NCI-H82 (cell line): Measurements from ENCODE around the gene RAB3B.
"Not testable (repeated sequence)": the region's sequence is repeated elsewhere in the genome, so short reads cannot be mapped to it uniquely, and the experiment has no call there.

Source experiments
- DNase-seq: peaks from one replicate; lab custom pipeline; 2025; lab: John Stamatoyannopoulos, UW

The RAB3B gene

DNA sequence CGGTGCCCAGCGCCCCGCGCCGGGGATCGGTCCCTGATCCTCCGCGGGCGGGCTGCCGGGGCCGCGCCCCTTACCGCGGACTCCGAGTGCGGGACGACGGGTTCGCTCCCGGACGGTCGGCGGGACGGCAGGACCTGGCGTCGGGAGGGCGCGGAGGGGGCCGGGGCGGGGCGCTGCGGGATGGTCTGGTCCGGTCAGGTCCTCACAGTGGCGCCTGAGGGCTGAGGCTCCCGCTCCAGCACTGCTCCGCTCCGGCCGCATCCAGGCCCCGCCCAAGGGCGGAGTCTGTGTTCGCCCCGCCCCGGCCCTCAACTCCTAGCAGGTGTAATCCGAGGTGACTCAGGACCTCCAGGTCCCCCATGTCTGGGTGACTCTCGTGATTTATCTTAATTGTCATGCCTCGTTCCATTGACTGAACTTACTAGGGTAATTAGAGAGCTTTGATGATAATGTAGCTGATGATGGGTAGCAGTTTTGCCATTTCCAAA lies at the start of gene RAB3B:
Gene RAB3B, minus strand, starts transcription at position 223 of the 488 bp plus-strand sequence. CDS start 13,583 bp downstream, outside the sequence.
- peak; percentile 82 for DNase-seq

- peak; percentile 64 for DNase-seq
Observed at GRCh38 chr1:52037909-52038308, 47.4 kb upstream of the RAB3B start.

GRCh38 chr1:52037402-52037814 lies 46.9 kb upstream of the RAB3B start:
- peak; percentile 89 for DNase-seq

DNA sequence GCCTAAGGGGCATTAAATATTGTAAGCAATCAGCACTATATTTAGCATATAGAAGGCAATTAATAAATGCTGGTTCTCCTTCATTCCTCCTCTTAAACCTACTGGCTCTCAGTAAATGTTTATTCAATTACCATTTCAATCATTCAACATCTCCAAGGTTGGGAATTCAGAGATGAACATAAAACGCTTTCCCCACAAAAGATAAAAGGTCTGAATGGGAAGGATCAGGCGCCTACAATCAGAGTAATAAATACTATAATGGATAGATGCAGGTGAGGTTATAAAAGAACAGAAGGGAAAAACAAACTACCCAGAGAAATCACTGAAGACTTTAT lies 43.5 kb upstream of the RAB3B start:
- DNase-seq: no peak

DNA sequence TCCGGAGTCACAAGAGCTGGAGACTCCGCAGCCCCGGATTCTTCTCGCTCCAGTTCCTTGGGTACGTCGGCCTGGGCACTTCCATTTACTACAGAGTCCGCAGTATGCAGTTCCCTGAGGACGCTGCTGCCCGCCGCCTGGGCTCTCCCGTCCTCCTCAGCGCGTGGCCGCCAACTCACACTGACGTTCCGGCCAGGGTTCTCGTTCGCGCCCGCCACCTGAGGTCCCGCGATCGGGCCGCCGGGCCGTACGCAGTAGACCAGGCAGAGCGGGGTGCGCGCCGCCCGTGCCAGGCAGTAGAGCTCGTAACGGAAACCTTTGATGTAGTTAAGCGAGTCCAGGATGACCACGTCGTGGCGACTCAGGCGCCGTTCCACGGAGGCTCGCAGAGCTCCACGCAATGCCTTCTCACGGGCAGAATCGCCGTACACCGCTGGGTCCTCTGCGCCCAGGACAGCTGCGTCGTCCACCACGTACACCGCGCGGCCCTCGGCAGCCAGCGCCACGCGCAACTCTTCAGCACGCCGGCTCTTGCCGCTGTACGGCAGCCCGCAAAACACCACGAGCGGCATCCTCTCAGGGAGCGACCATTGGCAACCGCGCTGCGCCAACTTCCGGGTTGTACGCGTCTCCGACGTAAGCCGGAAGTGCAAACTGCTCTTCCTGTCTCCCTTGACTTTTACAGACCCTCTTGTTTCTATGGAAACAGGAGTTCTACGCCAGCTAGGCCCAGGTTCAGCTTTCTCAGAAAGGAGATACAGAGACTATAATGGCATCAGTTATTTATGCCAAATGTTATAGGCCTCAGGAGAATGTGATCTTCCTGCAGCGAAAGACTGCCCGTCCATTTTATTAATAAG lies 42.9 kb upstream of the RAB3B start, which contains the start of gene KTI12:
Gene KTI12, minus strand, starts transcription at position 621 of the 860 bp plus-strand sequence. Its CDS starts 49 bp downstream, at position 572.
- peak; percentile 91 for DNase-seq

GRCh38 chr1:52032785-52033131 lies 42.3 kb upstream of the RAB3B start:
- peak; percentile 54 for DNase-seq

DNA sequence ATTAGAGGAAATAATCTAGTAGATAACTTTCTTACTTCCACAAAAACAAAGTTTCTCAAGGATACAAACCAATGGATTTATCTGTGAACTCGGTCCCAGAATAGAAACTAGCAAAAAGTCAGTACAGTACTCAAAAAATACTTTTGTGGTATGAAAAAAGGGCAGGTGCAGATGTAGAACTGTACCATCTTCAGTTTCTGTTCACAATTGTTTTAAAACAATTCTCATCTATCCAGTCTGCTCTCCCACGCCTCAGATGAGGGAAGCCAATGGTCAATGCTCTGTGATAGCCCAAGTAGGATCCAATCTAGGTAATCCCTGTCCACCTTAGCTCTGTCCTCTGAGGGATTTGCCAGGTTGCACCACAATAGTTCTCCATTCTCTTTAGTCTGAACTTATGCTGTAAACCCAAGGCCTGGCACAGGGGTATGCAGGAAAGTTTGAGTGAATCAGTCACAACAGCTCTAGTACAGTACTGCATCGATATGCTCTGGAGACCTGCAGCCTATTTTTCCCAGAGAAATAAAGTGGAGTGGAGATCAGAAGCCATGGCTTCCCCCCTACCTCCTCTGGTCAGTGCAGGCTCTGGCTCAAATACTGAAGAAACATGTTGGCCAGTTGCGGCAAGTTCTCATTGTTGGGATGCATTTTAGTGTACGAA lies 41.8 kb upstream of the RAB3B start:
- DNase-seq: no peak

- DNase-seq: not testable (repeated sequence)
Observed at GRCh38 chr1:52028839-52029238, 38.3 kb upstream of the RAB3B start.

DNA sequence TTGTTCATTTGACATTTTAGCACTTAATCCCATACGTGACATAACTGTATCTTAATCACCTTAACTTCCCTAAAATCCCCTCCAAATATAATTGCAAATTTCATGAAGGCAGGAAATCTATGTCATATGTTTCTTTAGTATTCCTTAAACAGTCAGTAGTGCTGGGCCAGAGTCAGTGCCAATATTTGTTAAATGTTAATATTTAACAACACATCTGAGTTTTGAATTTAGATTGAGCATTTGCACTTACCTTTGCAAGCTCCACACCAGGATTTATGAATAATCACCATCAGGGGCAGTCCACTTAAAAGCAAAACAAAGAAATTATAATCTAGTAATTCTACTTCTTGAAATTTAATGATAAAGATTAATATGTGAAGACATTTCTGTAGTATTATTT lies 37.8 kb upstream of the RAB3B start:
- DNase-seq: no peak

- DNase-seq: no peak
Observed at GRCh38 chr1:52026278-52026677, 35.8 kb upstream of the RAB3B start.

DNA sequence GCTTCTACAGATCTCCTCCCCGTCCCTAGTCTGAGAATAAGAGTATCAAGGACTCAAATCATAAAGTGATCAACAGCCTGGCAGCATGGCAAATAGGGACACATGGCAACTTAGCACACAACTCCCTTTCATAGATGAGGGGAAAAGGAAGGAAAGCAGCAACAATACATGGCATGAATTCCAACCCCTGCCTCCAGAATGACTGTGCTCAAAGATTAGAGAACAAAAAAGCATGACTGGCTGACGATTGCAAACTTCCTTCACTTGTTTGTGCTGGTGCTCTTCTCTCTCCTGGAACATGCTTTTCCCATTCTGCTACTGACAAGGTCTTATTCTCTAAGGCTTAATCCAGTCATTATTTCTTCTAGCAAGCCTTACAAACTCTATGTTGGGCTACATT lies 31.6 kb upstream of the RAB3B start:
- DNase-seq: no peak

- DNase-seq: no peak
Observed at GRCh38 chr1:52008071-52008809, 17.7 kb upstream of the RAB3B start.

GRCh38 chr1:52007215-52008002 lies 16.9 kb upstream of the RAB3B start:
- DNase-seq: peak; percentile 71

DNA sequence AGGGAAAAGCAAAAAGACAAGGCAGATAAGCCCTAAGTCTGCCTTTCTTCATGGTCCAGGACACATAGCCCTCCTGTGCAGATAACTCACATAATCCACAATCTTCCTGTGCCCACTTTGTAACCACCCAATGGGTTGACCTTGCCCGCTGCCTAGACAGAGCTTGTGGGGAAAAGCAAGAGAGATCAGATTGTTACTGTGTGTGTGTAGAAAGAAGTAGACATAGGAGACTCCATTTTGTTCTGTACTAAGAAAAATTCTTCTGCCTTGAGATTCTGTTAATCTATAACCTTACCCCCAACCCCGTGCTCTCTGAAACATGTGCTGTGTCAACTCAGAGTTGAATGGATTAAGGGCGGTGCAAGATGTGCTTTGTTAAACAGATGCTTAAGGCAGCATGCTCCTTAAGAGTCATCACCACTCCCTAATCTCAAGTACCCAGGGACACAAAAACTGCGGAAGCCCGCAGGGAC lies 15.6 kb upstream of the RAB3B start:
- DNase-seq: peak; percentile 82

GRCh38 chr1:52005548-52005947 lies 15.0 kb upstream of the RAB3B start:
- DNase-seq: peak; percentile 48

GRCh38 chr1:52003877-52004276 lies 13.4 kb upstream of the RAB3B start:
- DNase-seq: no peak

DNA sequence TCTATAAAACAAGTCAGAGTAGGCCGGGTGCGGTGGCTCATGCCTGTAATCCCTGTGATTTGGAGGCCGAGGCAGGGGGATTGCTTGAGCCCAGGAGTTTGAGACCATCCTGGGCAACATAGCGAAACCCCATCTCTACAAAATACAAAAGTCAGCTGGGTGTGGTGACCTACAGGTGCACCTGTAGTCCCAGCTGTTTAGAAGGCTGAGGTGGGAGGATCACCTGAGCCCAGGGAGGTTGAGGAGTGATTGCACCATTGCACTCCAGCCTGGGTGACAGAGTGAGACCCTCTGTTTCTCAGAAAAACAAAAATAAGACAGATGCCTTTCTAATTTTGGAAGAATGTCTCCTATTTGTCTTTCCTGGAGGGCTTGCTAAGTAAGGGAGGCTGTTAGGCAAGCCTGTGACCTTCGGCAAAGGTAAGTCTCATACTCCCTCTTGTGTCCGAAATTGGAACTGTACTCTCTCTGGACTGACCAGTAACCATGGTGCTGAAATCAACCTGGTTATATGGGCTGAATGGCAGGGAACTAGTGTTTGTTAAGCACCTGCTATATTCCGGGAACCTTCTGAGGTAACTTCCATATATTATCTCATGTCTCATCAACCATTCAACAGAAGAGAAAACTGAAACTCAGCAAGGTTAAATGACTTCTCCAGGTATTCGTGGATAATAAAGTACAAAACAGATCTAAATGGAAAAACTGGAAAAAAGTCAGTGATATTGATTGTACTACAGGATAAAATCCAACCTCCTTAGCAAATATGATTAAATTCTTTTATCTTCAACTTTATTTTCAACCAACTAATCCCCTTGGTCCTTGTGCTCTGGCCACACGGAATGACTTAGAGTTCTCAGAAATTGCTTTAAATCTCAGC lies 11.8 kb upstream of the RAB3B start:
- DNase-seq: peak; percentile 97

DNA sequence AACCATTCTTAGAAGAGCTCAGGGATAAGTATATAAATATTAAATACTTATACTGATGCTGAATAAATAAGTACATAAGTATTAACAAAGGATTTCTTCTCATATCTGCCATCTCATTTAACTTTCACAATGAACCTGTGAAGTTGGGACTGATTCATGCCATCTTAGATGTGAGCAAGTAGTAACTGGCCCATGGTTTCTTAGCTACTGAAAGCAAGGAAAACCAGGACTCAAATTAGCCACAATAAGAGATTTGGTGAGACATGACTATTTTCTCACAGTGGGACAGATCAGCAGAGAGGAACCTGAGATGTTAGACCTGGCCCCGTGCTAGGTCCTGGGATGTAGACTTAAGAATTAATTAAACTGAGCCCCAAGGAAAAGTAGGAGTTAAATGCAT lies 8.2 kb upstream of the RAB3B start:
- no peak for DNase-seq

GRCh38 chr1:51997974-51998382 lies 7.5 kb upstream of the RAB3B start:
- DNase-seq: peak; percentile 96
